ENCODE measurements around the gene SPOCK3.

The SPOCK3 gene

GRCh38 chr4:167232805-167233684, 1.2 kb downstream of the SPOCK3 start:
- no peak overlapping the region for H3K4me3 ChIP-seq (ENCODE audit: severe bottlenecking)
- peaks cover 22% of the 10 kb centered on the region for H3K27me3 ChIP-seq (ENCODE audit: insufficient read depth, poor library complexity, severe bottlenecking)
- H3K27ac ChIP-seq (ENCODE audit: poor library complexity, severe bottlenecking): no peak overlapping the region
- H3K36me3 ChIP-seq (ENCODE audit: low read depth): no peaks in the 10 kb centered on the region
- no peaks in the 10 kb centered on the region for H3K4me1 ChIP-seq (ENCODE audit: insufficient read depth, poor library complexity, severe bottlenecking)
- ATAC-seq (ENCODE audit: low read depth) (no peak), DNase-seq (ENCODE audit: low spot score) (no peak)
- no peaks in the 10 kb centered on the region for H3K9me3 ChIP-seq (ENCODE audit: severe bottlenecking)
- no peak for TF ChIP-seq CTCF (IDR thresholded peaks at IDR 0.05; ENCODE audit: poor library complexity, severe bottlenecking)

GRCh38 chr4:167230744-167231143, 3.5 kb downstream of the SPOCK3 start:
- no peaks in the 10 kb centered on the region for H3K36me3 ChIP-seq (ENCODE audit: low read depth)
- no peaks in the 10 kb centered on the region for H3K9me3 ChIP-seq (ENCODE audit: severe bottlenecking)
- H3K4me1 ChIP-seq (ENCODE audit: insufficient read depth, poor library complexity, severe bottlenecking): no peaks in the 10 kb centered on the region
- H3K4me3 ChIP-seq (ENCODE audit: severe bottlenecking): no peak overlapping the region
- peaks cover 18% of the 10 kb centered on the region for H3K27me3 ChIP-seq (ENCODE audit: insufficient read depth, poor library complexity, severe bottlenecking)
- H3K27ac ChIP-seq (ENCODE audit: poor library complexity, severe bottlenecking): no peak overlapping the region
- no peak for DNase-seq (ENCODE audit: low spot score)
- no peak for ATAC-seq (ENCODE audit: low read depth)
- TF ChIP-seq CTCF (IDR thresholded peaks at IDR 0.05; ENCODE audit: poor library complexity, severe bottlenecking): no peak

- DNase-seq (ENCODE audit: low spot score) (no peak), ATAC-seq (ENCODE audit: low read depth) (no peak)
- Histone ChIP-seq H3K4me3 (ENCODE audit: severe bottlenecking) (no peak overlapping the region), H3K27me3 (ENCODE audit: insufficient read depth, poor library complexity, severe bottlenecking) (no peaks in the 10 kb centered on the region), H3K4me1 (ENCODE audit: insufficient read depth, poor library complexity, severe bottlenecking) (peaks cover 4% of the 10 kb centered on the region), H3K36me3 (ENCODE audit: low read depth) (no peaks in the 10 kb centered on the region), H3K27ac (ENCODE audit: poor library complexity, severe bottlenecking) (no peak overlapping the region), H3K9me3 (ENCODE audit: severe bottlenecking) (no peaks in the 10 kb centered on the region)
- no peak for TF ChIP-seq CTCF (IDR thresholded peaks at IDR 0.05; ENCODE audit: poor library complexity, severe bottlenecking)
Observed at GRCh38 chr4:167222099-167222498, 12.2 kb downstream of the SPOCK3 start.

- H3K4me1 ChIP-seq (ENCODE audit: insufficient read depth, poor library complexity, severe bottlenecking): peaks cover 4% of the 10 kb centered on the region
- no peak for TF ChIP-seq CTCF (IDR thresholded peaks at IDR 0.05; ENCODE audit: poor library complexity, severe bottlenecking)
- no peak overlapping the region for H3K4me3 ChIP-seq (ENCODE audit: severe bottlenecking)
- no peaks in the 10 kb centered on the region for H3K27me3 ChIP-seq (ENCODE audit: insufficient read depth, poor library complexity, severe bottlenecking)
- ATAC-seq (ENCODE audit: low read depth): no peak
- H3K27ac ChIP-seq (ENCODE audit: poor library complexity, severe bottlenecking): no peak overlapping the region
- no peak for DNase-seq (ENCODE audit: low spot score)
- no peaks in the 10 kb centered on the region for H3K36me3 ChIP-seq (ENCODE audit: low read depth)
- H3K9me3 ChIP-seq (ENCODE audit: severe bottlenecking): no peaks in the 10 kb centered on the region
Observed at GRCh38 chr4:167221084-167221483, 13.2 kb downstream of the SPOCK3 start.

DNA sequence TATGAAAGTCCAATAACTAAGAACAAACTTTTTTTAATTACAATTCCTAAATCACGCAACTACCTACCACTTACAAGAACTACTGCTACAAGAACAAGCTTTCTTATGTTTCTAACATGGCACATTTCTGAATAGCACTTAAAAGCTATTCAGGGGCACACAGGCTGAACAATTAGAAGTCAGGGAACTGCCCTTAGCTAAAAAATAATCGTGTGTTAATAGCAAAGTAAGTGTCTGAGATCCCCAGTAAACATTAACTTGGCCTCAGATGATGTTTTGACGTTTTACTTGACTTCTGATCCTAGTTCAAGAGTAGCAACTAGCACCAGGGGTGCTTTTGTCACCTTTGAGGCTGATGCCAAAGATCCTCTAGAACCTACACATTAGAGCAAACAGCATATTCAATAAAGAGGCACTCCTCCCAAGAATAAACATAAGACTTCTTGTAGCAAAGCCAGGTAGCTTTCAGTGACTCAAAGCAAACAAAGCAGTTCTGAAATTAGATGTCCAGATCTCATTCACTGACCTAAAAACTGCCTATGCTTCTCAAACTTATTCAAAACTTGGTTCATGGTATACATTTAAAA, 16.2 kb downstream of the SPOCK3 start:
- Histone ChIP-seq H3K4me3 (ENCODE audit: severe bottlenecking) (no peak overlapping the region), H3K27ac (ENCODE audit: poor library complexity, severe bottlenecking) (no peak overlapping the region), H3K27me3 (ENCODE audit: insufficient read depth, poor library complexity, severe bottlenecking) (no peaks in the 10 kb centered on the region), H3K36me3 (ENCODE audit: low read depth) (no peaks in the 10 kb centered on the region), H3K9me3 (ENCODE audit: severe bottlenecking) (no peaks in the 10 kb centered on the region), H3K4me1 (ENCODE audit: insufficient read depth, poor library complexity, severe bottlenecking) (peaks cover 4% of the 10 kb centered on the region)
- DNase-seq (ENCODE audit: low spot score): no peak
- peak; percentile 58; the same call in 2 of the 3 replicates for ATAC-seq (ENCODE audit: low read depth)
- TF ChIP-seq CTCF (IDR thresholded peaks at IDR 0.05; ENCODE audit: poor library complexity, severe bottlenecking): no peak
